Gastrocnemius medialis (tissue), 4 donors: ENCODE results near the gene ACACA.

Source experiments
- POLR2A ChIP-seq, 2 donors: fragments of 450-650 bp; IDR thresholded peaks; one replicate each; pipeline ENCODE4 v1.6.1; 2017; ENCODE audit warnings: antibody characterized with exemption in 2 of 2, mild to moderate bottlenecking in 2 of 2, moderate library complexity in 2 of 2
- TF ChIP-seq, protein P1 (sequence below), 5 experiments: fragments of 450-650 bp in 3 of 5; fragments of 200-600 bp in 2 of 5; sonication (generic) in 2 of 5; IDR thresholded peaks in 4 of 5; conservative IDR thresholded peaks in 1 of 5; 1 replicate in 4 of 5; 2 replicates in 1 of 5; pipeline ENCODE4 v1.5.1; 2016 to 2019; ENCODE audit warnings: antibody characterized with exemption in 5 of 5, mild to moderate bottlenecking in 3 of 5, moderate library complexity in 3 of 5

DNA sequence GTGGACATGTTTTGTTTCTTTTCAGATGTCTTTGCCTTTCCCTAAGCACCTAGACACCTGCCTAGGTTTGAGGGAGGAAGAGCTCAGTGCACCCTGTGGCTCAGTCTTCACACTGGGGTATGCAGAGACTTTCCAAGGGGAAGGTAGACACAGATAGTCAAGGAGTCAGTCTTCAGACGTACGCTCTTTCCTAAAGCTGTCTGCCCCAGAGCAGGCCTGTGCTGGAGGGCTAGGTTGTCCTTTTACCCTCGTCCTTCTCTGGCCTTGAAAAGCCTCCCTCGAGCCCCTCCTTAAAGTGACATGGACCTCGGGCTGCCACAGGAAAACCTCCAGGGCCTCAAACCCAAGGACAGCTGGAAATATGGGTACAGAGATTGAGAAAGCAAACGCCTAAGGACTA lies 354.2 kb downstream of the ACACA start:
- TF ChIP-seq, protein P1, sequence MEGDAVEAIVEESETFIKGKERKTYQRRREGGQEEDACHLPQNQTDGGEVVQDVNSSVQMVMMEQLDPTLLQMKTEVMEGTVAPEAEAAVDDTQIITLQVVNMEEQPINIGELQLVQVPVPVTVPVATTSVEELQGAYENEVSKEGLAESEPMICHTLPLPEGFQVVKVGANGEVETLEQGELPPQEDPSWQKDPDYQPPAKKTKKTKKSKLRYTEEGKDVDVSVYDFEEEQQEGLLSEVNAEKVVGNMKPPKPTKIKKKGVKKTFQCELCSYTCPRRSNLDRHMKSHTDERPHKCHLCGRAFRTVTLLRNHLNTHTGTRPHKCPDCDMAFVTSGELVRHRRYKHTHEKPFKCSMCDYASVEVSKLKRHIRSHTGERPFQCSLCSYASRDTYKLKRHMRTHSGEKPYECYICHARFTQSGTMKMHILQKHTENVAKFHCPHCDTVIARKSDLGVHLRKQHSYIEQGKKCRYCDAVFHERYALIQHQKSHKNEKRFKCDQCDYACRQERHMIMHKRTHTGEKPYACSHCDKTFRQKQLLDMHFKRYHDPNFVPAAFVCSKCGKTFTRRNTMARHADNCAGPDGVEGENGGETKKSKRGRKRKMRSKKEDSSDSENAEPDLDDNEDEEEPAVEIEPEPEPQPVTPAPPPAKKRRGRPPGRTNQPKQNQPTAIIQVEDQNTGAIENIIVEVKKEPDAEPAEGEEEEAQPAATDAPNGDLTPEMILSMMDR (IDR thresholded peaks at IDR 0.05 in 4 of 5, conservative IDR thresholded peaks at IDR 0.05 in 1 of 5) = no peak
- TF ChIP-seq POLR2A (IDR thresholded peaks at IDR 0.05) = no peak
